Activated T-cell treated with anti-CD3 and anti-CD28 coated beads for 1 hour (primary cell): Measurements from ENCODE around the gene GRIK3.

Source experiments
- DNase-seq: peaks from one replicate; pipeline ENCODE4 v3.0.0-alpha.2; 2020; ENCODE audit warnings: low read depth

GRIK3 gene

DNA sequence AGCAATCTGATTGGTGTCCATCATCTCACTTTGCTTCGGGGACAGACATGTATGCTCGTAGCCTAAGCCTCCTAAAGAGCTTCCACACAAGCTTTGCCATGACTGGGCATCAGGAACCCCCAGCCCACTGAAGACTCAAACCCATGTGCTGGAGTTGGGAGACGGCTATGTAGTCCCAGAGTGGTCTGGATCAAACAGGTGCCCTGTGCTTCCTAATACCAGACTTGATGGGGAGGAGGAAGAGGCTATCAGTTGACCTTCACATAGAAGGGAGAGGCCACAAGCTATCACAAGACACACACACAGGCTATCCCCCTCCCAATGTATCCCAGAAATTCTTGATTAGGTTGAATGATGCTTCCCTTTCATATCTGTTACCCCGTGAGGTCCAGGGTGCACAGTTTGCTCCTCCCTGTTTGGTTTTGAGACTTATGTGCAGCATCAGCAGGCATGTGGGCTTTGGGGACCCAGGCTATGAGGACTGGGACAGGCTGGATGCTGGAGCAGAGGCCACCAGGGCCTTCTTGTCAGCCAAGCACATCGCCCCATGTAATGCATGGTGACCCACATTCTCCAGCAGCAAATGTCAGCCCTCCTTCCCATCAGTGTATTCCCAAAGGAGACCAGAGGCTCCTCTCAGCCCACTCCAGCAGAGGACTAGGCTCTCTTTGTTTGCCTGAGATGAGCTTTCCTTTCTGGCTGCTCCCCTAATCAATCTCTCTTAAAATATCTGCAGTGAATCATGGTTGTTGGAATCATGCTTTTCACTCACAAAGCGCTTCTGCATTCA, 159.8 kb downstream of the GRIK3 start:
- DNase-seq: no peak

GRCh38 chr1:36872858-36873257, 161.5 kb downstream of the GRIK3 start:
- no peak for DNase-seq

- no peak for DNase-seq
These were observed 162.1 kb downstream of the GRIK3 start for GRCh38 chr1:36872126-36872754.

DNA sequence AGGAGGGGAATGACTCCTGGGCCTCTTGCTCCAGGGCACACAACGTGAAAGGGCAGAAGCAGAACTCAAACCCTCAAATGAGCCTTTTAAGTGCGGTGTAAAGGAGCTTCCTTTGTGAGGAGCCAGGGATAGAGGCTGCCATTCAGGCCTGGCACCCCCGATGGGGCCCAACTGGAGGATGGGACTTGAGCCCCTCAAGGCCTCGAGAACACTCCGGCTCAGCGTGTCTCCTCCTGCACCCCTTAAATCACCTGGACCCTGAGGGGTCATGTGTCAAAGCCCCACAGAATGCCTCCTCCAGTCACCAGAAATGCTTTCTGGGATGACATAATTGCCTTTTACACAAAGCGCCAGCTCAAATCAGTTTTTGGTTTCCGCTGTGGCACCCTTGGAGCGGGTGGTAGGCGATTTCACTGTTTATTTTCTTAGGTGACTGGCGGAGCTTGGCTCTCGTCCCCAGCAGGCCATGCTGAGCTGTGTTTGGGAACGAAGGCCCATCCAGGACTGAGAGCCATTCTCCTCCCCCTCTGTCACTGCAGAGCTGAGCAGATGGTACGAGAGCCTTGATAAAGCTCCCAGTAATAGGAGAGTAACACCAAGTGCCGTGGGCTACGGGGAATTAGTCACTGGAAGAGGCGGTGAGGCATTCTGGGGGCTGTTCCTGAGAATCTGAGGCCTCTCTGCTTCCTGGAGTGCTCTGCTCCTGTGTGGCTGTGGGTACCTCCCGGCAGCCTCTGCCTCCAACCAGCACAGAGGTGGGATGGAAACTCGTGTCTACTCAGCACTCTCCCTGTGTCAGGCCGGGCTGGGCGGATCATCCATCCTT, 163.0 kb downstream of the GRIK3 start:
- DNase-seq: no peak

GRCh38 chr1:36869826-36870225, 164.5 kb downstream of the GRIK3 start:
- DNase-seq: no peak

DNA sequence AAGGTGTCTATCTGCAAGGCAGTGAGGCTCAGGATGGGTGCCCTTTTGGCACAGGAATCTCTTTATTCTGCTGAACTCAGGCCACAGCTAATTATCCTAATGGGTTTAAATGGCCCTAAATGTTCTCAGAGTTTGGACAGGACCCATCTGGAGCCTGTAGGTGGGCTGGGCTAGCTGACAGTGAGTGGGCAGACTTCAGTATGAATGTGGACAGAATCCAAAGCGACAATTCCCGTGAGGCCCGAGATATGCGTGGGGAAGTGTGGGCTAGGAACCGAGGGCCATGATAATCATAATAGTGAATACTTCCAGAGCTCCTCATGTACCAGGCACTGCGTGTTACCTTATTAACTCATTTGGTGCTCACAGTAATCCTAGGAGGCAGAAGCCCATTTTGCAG, 165.3 kb downstream of the GRIK3 start:
- no peak for DNase-seq

GRCh38 chr1:36867575-36867974, 166.7 kb downstream of the GRIK3 start:
- DNase-seq: no peak

- DNase-seq: no peak
These were observed 168.0 kb downstream of the GRIK3 start for GRCh38 chr1:36866169-36866814.

- no peak for DNase-seq
These were observed 168.8 kb downstream of the GRIK3 start for GRCh38 chr1:36865602-36865900.

DNA sequence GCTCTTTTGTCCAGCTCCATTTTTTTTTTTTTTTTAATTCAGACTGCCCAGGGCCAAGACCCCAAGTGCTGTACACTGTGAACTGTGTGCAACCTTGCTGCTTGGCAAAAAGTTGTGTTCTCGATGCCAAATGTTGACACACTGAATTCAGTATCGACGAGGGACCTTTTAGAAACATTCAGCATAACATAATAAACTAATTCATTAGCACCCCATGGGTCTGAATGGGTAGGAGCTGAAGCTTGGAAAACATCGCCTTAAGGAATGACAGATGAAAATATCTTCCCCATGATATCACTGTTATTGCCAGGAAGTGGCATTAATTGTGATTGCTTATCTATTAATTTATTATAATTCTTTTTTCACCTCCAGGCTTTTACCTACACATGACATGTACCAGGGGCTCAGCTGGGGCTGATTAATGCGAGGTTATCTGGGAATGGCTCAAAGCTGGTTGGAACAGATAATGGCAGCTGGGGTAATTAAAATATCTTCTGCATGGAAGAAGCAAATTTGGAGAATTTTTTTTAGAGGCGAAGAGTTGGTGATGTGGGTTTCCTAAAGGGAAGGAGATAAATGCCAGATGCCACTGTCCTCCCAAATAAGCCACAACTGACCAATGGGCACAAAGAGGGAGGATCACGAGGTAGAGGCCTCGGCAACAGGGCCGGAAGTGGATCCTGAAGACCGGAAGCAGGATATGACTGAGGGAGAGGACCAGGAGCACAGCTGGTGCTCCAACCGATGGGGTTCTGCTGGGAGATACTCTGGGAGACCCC, 169.3 kb downstream of the GRIK3 start:
- no peak for DNase-seq

DNA sequence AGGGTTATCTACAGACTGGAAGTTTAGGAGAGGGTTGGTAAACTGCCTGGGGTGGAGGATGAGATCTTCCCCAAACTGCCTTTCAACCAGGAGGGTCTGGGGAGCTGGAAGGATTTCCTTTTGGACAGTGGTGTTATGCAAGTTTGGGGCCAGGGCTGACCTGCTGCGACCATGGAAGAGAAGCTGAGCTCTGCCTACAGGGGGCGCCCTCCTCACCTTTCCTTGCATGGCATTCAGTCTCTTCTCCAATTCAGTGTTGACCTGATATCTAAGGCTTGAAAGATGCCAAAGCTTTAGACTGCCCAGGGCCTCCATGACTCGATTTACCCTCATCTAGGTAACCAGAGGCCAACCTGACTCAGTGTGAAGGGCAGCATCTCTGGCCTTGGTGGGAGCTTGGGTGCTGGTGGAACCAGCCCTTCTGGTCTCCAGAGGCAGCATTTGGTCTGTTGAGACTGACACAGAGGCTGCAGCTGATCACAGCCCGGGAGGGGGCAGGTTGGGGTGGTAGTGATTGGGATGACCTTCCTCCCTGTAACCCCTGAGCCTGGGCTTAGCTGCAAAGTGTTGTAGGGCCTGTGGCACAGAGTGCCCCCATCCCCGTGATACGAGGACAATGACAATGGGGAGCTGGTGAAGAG, 170.0 kb downstream of the GRIK3 start:
- no peak for DNase-seq

DNA sequence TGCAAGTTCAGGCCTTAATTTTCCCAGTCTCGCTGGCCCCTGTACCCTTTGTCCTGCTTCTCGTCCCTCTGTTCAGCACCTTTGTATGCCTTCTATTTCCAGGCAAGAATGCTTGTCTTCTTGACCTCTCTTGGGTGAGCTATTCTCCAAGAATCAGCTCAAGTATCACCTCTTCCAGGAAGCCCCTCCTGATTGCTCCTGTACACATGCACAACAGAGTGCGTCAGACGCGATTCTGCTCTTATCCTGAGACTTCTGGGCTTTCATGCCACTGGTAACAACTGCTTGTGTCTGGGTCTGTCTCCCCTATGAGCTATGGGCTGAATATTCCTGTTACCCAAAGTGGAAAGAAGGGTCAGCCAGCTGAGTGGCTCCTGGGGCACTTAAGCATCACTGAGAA, 170.8 kb downstream of the GRIK3 start:
- no peak for DNase-seq

GRCh38 chr1:36863061-36863460, 171.3 kb downstream of the GRIK3 start:
- no peak for DNase-seq

GRCh38 chr1:36861375-36861774, 172.9 kb downstream of the GRIK3 start:
- no peak for DNase-seq

DNA sequence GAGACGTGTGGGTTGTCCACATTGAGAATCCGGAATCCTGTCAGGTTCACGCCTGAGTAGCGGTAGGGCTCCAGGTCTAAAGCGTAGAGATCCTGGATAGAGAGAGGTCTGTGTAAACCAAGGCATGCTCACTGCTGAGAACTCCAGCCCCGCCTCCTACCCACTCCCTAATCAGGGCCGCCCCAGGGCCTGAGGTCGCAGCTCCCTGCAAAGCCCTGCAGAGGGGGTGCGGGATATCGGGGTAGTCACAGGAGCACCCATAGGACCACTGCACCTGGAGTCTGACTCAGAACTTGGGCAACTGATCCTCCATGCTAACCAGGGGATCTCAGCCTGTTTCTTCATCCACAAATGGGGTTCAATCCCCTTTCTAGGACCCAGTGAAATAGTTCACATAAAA, 174.4 kb downstream of the GRIK3 start:
- DNase-seq: no peak

GRCh38 chr1:36858981-36859380, 175.3 kb downstream of the GRIK3 start:
- DNase-seq: no peak

- no peak for DNase-seq
These were observed 175.8 kb downstream of the GRIK3 start for GRCh38 chr1:36858553-36858952.

- no peak for DNase-seq
These were observed 176.6 kb downstream of the GRIK3 start for GRCh38 chr1:36857754-36858153.

GRCh38 chr1:36855699-36856494, 178.4 kb downstream of the GRIK3 start:
- DNase-seq: no peak

- no peak for DNase-seq
These were observed 180.7 kb downstream of the GRIK3 start for GRCh38 chr1:36853638-36854037.

DNA sequence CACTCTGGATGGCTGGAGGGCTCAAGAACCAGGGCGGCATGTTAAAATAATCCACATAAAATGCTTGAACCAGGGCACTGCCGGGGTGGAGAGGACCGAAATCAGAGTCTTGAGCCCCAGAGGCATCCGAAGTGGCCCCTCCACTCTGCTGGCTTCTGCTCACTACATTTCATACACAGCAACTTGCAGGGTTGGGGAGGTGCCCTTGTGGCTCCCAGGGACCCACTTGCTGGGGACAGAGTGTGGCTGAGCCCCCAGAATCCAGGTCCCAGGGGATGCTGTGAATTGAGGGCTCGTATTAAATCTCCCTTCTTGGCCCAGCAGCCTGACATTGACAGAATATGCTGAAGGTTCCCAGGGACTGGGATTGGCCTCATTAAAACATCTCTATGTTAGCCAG, 181.7 kb downstream of the GRIK3 start:
- DNase-seq: no peak
